GM12878 (cell line): ENCODE results near the gene CTBP1. TPM values are rescaled to one million over a fixed set of nuclear protein-coding genes. Genes with fewer than 3 reads are reported as not detected.

ENCODE experiments used
- ATAC-seq: fragments of 200-7000 bp; cut with Tn5 transposase; 3 replicates; pipeline ENCODE4 v1.9.1; 2020; ENCODE audit warnings: mild to moderate bottlenecking, moderate library complexity
- BruUV-seq: library from RNA; stranded (reverse); fragments of 400-500 nt; replicated peaks from 2 replicates; lab custom pipeline; 2021; lab: Mats Ljungman, UMichigan
- CTCF ChIA-PET: fragments of 300-600 bp; sonication (Branson Sonifier 250); formaldehyde crosslinking; extraction: SDS; loops from one replicate; lab custom pipeline; 2021; ENCODE audit warnings: inconsistent platforms; lab: Yijun Ruan, JAX
- POLR2A ChIA-PET: fragments of 350-600 bp; formaldehyde crosslinking; extraction: SDS; loops from one replicate; lab custom pipeline; 2021; ENCODE audit warnings: inconsistent platforms; lab: Charles Lee
- RAD21 ChIA-PET: fragments of 300-600 bp; sonication (Branson Sonifier 250); formaldehyde crosslinking; loops from one replicate; lab custom pipeline; 2023; ENCODE audit warnings: antibody characterized with exemption; ENCODE audit not compliant: unreplicated experiment; lab: Charles Lee
- SMC1A ChIA-PET: fragments of 300-600 bp; sonication (Branson Sonifier 250); formaldehyde crosslinking; loops from one replicate; lab custom pipeline; 2023; ENCODE audit not compliant: unreplicated experiment, uncharacterized antibody; lab: Charles Lee
- DNase-seq: peaks from one replicate; pipeline ENCODE4 v3.0.0-alpha.2; 2011; ENCODE audit warnings: low read depth, low spot score
- FAIRE-seq: peaks from 3 replicates; lab custom pipeline; 2011; peaks lifted over from hg19 to GRCh38; lab: Jason Lieb, UNC
- H2AFZ ChIP-seq: 2 replicates; pipeline ENCODE4 v1.6.0; 2011; ENCODE audit warnings: low read depth, low read length, control low read depth; ENCODE audit not compliant: control insufficient read depth
- H3K27ac ChIP-seq: 2 replicates; pipeline ENCODE4 v1.5.1; 2011; ENCODE audit warnings: control low read depth; ENCODE audit not compliant: control insufficient read depth, insufficient read depth
- H3K27me3 ChIP-seq, 2 experiments: replicated peaks in 1 of 2; 2 replicates each; pipeline versions ENCODE4 v1.6.0 to v1.6.1; 2011; ENCODE audit warnings: low read length in 1 of 2; ENCODE audit not compliant: control insufficient read depth in 2 of 2, insufficient read depth in 2 of 2
- H3K36me3 ChIP-seq, 2 experiments: 2 replicates each; pipeline ENCODE4 v1.5.1; 2011; ENCODE audit warnings: low read length in 1 of 2; ENCODE audit not compliant: control insufficient read depth in 2 of 2, insufficient read depth in 2 of 2
- H3K4me1 ChIP-seq: 2 replicates; pipeline ENCODE4 v1.6.1; 2011; ENCODE audit warnings: mild to moderate bottlenecking, low read length, moderate library complexity, mixed read lengths; ENCODE audit not compliant: control insufficient read depth, insufficient read depth
- H3K4me2 ChIP-seq: 2 replicates; pipeline ENCODE4 v1.6.0; 2011; ENCODE audit warnings: control low read depth; ENCODE audit not compliant: control insufficient read depth, insufficient read depth
- H3K4me3 ChIP-seq: fragments of 200-600 bp; sonication (generic); 2 replicates; pipeline ENCODE4 v1.5.1; 2016
- H3K79me2 ChIP-seq: 2 replicates; pipeline ENCODE4 v1.6.0; 2011; ENCODE audit warnings: low read length; ENCODE audit not compliant: control insufficient read depth, insufficient read depth
- H3K9ac ChIP-seq: 2 replicates; pipeline ENCODE4 v1.8.0; 2011; ENCODE audit warnings: low read length, control low read depth, mixed read lengths; ENCODE audit not compliant: control insufficient read depth, insufficient read depth
- H3K9me3 ChIP-seq: replicated peaks from 3 replicates; pipeline ENCODE4 v1.5.1; 2011; ENCODE audit warnings: mild to moderate bottlenecking, low read length; ENCODE audit not compliant: control insufficient read depth, insufficient read depth
- H4K20me1 ChIP-seq: 2 replicates; pipeline ENCODE4 v1.6.0; 2011; ENCODE audit not compliant: control insufficient read depth, insufficient read depth
- FOXK2 ChIP-seq: fragments of 450-650 bp; IDR thresholded peaks from 2 replicates; pipeline ENCODE4 v1.6.1; 2017; ENCODE audit warnings: mild to moderate bottlenecking, moderate library complexity
- HDAC2 ChIP-seq: fragments of 200-600 bp; sonication (generic); IDR thresholded peaks from 2 replicates; pipeline ENCODE4 v1.6.1; 2017
- MAX ChIP-seq: IDR thresholded peaks from 2 replicates; pipeline ENCODE4 v1.6.1; 2012; ENCODE audit warnings: low read depth, low read length, improper control_type of control experiment
- MTA2 ChIP-seq: fragments of 450-650 bp; IDR thresholded peaks from 2 replicates; pipeline ENCODE4 v1.6.1; 2016; ENCODE audit warnings: low read depth, mild to moderate bottlenecking, moderate library complexity
- NR2C1 ChIP-seq: fragments of 450-650 bp; IDR thresholded peaks from 2 replicates; pipeline ENCODE4 v1.6.1; 2017; ENCODE audit warnings: antibody characterized with exemption, mild to moderate bottlenecking, moderate library complexity
- SUZ12 ChIP-seq: fragments of 200-600 bp; sonication (generic); IDR thresholded peaks from one replicate; pipeline ENCODE4 v1.6.1; 2018; ENCODE audit warnings: antibody characterized with exemption, mild to moderate bottlenecking; ENCODE audit not compliant: unreplicated experiment
- ZNF592 ChIP-seq: fragments of 450-650 bp; IDR thresholded peaks from 2 replicates; pipeline ENCODE4 v1.6.1; 2017; ENCODE audit warnings: mild to moderate bottlenecking, moderate library complexity
- WGBS: methylation state at CpG from one replicate; pipeline ENCODE4 v1.1.6; 2016; ENCODE audit warnings: low lambda C conversion rate; ENCODE audit not compliant: insufficient replicate concordance, insufficient coverage; ENCODE audit errors: missing lambda C conversion rate; 5-methylcytosine and 5-hydroxymethylcytosine counted together
- in situ Hi-C: fragments of 300-500 bp; cut with MboI; formaldehyde crosslinking; loops from 9 replicates; pipeline ENCODE4 v1.14.3; 2018; ENCODE audit warnings: mixed read lengths
- intact Hi-C: fragments of 100-400 bp; cut with micrococcal nuclease; formaldehyde crosslinking; loops from one replicate; pipeline ENCODE4 v1.14.2; 2022; ENCODE audit not compliant: unreplicated experiment
- polyA plus RNA-seq, 11 experiments: library from polyadenylated mRNA; depleted of rRNA in 4 of 11; unstranded in 6 of 11; stranded (reverse) in 5 of 11; fragments of >200 nt; fragmentation: Nextera tagmentation in 4 of 11; fragmentation: Illumina TruSeq in 1 of 11; extraction: Ambion mirVana in 4 of 11; extraction: Trizol in 1 of 11; gene quantifications; 1 replicate in 1 of 11; 2 replicates in 10 of 11; pipeline versions ENCODE4 v1.2.1 to v1.2.3, GENCODE V29; 2011 to 2016; ENCODE audit warnings: inconsistent platforms in 2 of 11, missing spikeins in 2 of 11, low read depth in 1 of 11
- total RNA-seq, 4 experiments: library from RNA; depleted of rRNA in 3 of 4; stranded (reverse); fragments of >200 nt in 3 of 4; fragmentation: Illumina TruSeq in 1 of 4; extraction: Trizol in 1 of 4; gene quantifications; 2 replicates each; pipeline versions ENCODE4 v1.2.1 to v1.2.3, GENCODE V29; 2013 to 2021
- TF ChIP-seq, protein P1 (sequence below): fragments of 450-650 bp; IDR thresholded peaks from 2 replicates; pipeline ENCODE4 v1.6.1; 2017; ENCODE audit warnings: mild to moderate bottlenecking, low read depth, inconsistent platforms; ENCODE audit not compliant: poor library complexity, severe bottlenecking

Gene CTBP1
- total and polyA plus RNA-seq, 10 of the 15 experiments (the other 5 are each of a cell fraction or from before 2014, with no cell fraction given), result 7.4 to 182 (median 63.1) TPM

DNA sequence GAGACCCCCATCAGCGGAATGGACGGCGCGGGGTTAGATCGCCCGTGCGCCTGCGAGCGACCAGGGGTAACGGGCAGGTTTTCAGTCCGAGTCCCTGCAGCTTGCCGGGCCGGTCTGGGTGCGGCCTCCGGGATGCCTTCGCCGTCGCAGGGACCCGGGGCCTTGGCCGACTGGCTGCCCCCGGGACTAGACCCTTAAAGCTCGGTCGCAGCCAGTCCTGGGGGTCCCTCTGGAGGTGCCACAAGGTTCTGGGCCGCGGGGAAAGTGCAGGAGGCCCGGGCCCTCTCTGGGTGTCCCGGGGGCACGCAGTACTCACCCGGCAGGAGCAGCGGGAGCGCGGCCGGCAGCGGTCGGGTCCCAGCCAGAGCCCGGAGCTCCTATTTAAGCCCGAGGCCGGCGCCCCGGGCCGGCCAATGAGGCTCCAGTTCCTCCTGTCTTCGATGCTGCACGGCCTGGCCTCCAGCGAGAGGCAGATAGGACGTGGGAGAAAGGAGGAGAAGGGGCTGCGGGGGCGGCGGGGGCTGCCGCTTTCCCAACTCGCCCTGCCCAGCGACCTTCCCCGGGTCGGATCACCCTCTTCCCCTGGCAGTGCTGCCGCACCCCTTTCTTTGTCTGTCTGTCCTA lies 76.6 kb downstream of the CTBP1 start, which contains the start of gene SPON2 (continued):
- TF ChIP-seq, protein P1, sequence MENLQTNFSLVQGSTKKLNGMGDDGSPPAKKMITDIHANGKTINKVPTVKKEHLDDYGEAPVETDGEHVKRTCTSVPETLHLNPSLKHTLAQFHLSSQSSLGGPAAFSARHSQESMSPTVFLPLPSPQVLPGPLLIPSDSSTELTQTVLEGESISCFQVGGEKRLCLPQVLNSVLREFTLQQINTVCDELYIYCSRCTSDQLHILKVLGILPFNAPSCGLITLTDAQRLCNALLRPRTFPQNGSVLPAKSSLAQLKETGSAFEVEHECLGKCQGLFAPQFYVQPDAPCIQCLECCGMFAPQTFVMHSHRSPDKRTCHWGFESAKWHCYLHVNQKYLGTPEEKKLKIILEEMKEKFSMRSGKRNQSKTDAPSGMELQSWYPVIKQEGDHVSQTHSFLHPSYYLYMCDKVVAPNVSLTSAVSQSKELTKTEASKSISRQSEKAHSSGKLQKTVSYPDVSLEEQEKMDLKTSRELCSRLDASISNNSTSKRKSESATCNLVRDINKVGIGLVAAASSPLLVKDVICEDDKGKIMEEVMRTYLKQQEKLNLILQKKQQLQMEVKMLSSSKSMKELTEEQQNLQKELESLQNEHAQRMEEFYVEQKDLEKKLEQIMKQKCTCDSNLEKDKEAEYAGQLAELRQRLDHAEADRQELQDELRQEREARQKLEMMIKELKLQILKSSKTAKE, result no peak
- TF ChIP-seq, all 136 proteins: peak for 0

DNA sequence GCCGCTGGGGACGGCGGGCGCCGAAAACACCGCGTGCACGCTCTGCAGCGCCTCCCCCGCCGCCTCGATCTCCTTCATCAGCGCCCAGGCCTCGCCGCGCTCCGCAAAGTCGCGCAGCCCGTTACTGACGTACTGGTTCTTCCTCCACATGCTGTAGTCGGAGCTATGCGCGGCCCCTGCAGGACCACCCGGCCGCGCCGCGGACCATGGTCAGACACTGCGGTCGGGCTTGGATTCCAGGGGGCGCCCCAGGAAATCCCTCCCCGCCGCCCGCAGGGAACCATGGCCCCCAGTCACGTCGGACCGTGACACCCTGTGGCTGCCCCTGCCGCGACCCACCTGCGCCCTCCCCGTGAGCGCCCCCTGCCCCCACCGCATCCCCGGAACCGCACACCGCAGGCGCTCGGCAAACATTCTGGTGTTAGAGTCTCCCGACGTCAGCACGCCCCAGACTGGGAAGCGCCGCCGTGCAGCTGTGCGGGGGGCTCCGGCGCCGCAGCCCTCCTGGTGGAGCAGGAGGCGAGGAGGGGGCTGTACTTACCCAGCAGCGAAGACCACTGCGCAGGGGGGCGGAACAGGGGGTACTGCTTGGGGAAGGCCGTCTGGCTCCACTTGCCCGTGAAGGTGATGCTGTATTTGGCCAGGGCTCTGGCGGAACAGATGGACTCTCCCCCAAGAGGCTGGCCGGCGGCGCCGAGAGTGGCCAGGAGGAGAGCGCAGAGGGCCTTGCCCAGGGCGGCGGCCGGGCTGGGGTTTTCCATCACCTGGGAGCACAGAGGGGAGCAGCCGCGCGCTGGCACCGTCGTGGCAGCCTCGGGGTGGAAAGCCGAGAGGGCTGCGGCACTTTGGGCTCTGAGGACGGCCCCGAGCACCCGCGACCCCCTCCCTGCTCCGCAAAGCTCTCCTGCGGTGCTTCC lies 77.4 kb downstream of the CTBP1 start:
- Histone ChIP-seq H3K79me2 (no peaks in the 10 kb centered on the region), H3K4me2 (peak overlapping the region; percentile 46), H3K27me3 (peaks cover 0 to 9% of the 10 kb centered on the region in 2 experiments; a peak in 2 of 4 replicates), H2AFZ (no peak overlapping the region), H4K20me1 (no peaks in the 10 kb centered on the region), H3K9ac (no peak overlapping the region), H3K4me3 (no peak overlapping the region; the same call in 1 of the 2 replicates), H3K9me3 (no peaks in the 10 kb centered on the region; the same call in 2 of the 3 replicates), H3K27ac (no peak overlapping the region), H3K4me1 (peaks cover 12% of the 10 kb centered on the region), H3K36me3 (no peaks in the 10 kb centered on the region)
- FAIRE-seq (no peak), DNase-seq (no peak), ATAC-seq (no peak)
- RAD21 ChIA-PET, result no interaction called here
- in situ Hi-C loops (no loop called here), intact Hi-C loops (no loop called here)
- POLR2A ChIA-PET, result interaction anchor here (1.4 kb wide), 1 partner anchor 12 kb away, joined by 3 read pairs; no protein-coding TSS in a partner anchor
- SMC1A ChIA-PET, result no interaction called here
- no TSS peak for BruUV-seq
- 24% methylated on average over 71 of the region's 88 CpGs for WGBS
- CTCF ChIA-PET, result no interaction called here
- TF ChIP-seq FOXK2, result no peak
- peak; percentile 81 for TF ChIP-seq SUZ12
- no peak for TF ChIP-seq MAX
- no peak for TF ChIP-seq NR2C1
- no peak for TF ChIP-seq HDAC2
- no peak for TF ChIP-seq ZNF592
- TF ChIP-seq MTA2, result no peak
